Right cardiac atrium (tissue), 5 donors: Measurements from ENCODE around the gene FNBP1L. TPM values are rescaled to one million over a fixed set of nuclear protein-coding genes. Genes with fewer than 3 reads are reported as not detected.
A peak's percentile ranks its signal among the peaks of the same experiment; 100 is the strongest.
"Not testable (repeated sequence)": the region's sequence is repeated elsewhere in the genome, so short reads cannot be mapped to it uniquely, and the experiment has no call there.

Experiments
- ATAC-seq, 2 donors: fragments of 200-7000 bp; cut with Tn5 transposase; one replicate each; pipeline versions ENCODE4 v1.8.0 to v1.9.1; 2020; ENCODE audit warnings: moderate library complexity in 2 of 2, mild to moderate bottlenecking in 1 of 2
- DNase-seq, 3 donors: peaks; one replicate each; pipeline ENCODE4 v3.0.0-alpha.2; 2020
- H3K27ac ChIP-seq: one replicate; pipeline ENCODE4 v1.5.1; 2013; ENCODE audit warnings: mild to moderate bottlenecking, low read length, control low read depth, moderate library complexity
- H3K27me3 ChIP-seq: one replicate; pipeline ENCODE4 v1.6.1; 2013; ENCODE audit not compliant: control insufficient read depth, insufficient read depth
- H3K4me1 ChIP-seq: one replicate; pipeline ENCODE4 v1.6.1; 2013; ENCODE audit warnings: low read length; ENCODE audit not compliant: control insufficient read depth, insufficient read depth
- H3K4me3 ChIP-seq: one replicate; pipeline ENCODE4 v1.5.1; 2013; ENCODE audit warnings: low read length, control low read depth
- H3K9me3 ChIP-seq: one replicate; pipeline ENCODE4 v1.6.1; 2013; ENCODE audit warnings: low read length; ENCODE audit not compliant: control insufficient read depth
- WGBS: extraction: QIAGEN DNeasy Blood & Tissue Kit; methylation state at CpG from one replicate; pipeline ENCODE4 v1.1.7; 2013; 5-methylcytosine and 5-hydroxymethylcytosine counted together
- intact Hi-C, 4 donors: fragments of 100-400 bp; cut with DNase I; formaldehyde crosslinking; loops; one replicate each; pipeline versions ENCODE4 v1.11.0 to v1.14.0; 2022 to 2023
- polyA plus RNA-seq: library from polyadenylated mRNA; stranded (reverse); fragments of 200-250 nt; gene quantifications from one replicate; pipeline ENCODE4 v1.2.3, GENCODE V29; 2013
- total RNA-seq, 4 donors: library from RNA; stranded (reverse); fragmentation: NEBNext Ultra II Directional; extraction: Animal tissue kit (Norgen Biotek cat#: 25700); gene quantifications; one replicate each; pipeline ENCODE4 v1.2.1, GENCODE V29; 2021
- donor health status: healthy with polysubstance abuse.
- donor health status: DM: no; HTN: yes; CAD: no.
- donor health status: DM: no; HTN: no; CAD: no.
- donor health status: DM: no; HTN: yes; CAD: no; lungs with severe emphysema.
- donor health status: DM: yes; HTN: yes; CAD: no.

FNBP1L gene
- total and polyA plus RNA-seq, 5 donors = 13.1 to 21.8 (median 18.3) TPM

DNA sequence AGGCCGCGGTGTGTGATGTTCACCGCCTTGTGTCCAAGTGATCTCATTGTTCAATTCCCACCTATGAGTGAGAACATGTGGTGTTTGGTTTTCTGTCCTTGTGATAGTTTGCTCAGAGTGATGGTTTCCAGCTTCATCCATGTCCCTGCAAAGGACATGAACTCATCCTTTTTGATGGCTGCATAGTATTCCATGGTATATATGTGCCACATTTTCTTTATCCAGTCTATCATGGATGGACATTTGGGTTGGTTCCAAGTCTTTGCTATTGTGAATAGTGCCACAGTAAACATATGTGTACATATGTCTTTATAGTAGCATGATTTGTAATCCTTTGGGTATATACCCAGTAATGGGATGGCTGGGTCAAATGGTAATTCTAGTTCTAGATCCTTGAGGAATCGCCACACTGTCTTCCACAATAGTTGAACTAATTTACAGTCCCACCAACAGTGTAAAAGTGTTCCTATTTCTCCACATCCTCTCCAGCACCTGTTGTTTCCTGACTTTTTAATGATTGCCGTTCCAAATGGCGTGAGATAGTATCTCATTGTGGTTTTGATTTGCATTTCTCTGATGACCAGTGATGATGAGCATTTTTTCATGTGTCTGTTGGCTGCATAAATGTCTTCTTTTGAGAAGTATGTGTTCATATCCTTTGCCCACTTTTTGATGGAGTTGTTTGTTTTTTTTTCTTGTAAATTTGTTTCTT is 17.6 kb downstream of the FNBP1L start:
- H3K27me3 ChIP-seq, intact Hi-C loops, ATAC-seq, DNase-seq, H3K9me3 ChIP-seq, H3K4me1 ChIP-seq, H3K27ac ChIP-seq, H3K4me3 ChIP-seq: not testable (repeated sequence)
- 70% methylated on average over 6 of the region's 6 CpGs for WGBS

DNA sequence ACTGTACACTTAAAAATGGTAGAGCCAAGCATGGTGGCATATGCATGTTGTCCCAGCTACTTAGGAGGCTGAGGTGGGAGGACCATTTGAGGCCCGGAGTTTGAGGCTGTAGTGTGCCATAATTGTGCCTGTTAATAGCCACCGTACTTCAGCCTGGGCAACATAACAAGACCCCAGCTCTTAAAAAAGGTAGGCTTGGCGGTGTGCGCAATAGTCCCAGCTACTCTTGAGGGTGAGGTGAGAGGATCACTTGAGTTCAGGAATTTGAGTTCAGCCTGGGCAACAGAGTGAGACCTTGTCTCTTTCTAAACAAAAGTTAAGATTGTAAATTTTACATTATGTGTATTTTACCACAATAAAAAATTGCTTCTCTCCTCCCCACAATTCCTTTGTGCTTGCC is 19.7 kb downstream of the FNBP1L start:
- intact Hi-C loops = no loop called here
- H3K27me3 ChIP-seq = no peaks in the 10 kb centered on the region

GRCh38 chr1:93468662-93469061 is 20.7 kb downstream of the FNBP1L start:
- Histone ChIP-seq H3K4me1 (peaks cover 3% of the 10 kb centered on the region), H3K27me3 (no peaks in the 10 kb centered on the region), H3K4me3 (no peak overlapping the region), H3K9me3 (no peaks in the 10 kb centered on the region), H3K27ac (no peak overlapping the region)
- ATAC-seq = no peak
- 88% methylated on average over 3 of the region's 3 CpGs for WGBS
- no peak for DNase-seq
- intact Hi-C loops = no loop called here

More for the DNA sequence above, 19.7 kb downstream of the FNBP1L start:
- no peak for ATAC-seq
- no peak for DNase-seq
- 98% methylated on average over 4 of the region's 4 CpGs for WGBS
- no peak overlapping the region for H3K4me3 ChIP-seq
- H3K9me3 ChIP-seq = no peaks in the 10 kb centered on the region
- H3K27ac ChIP-seq = no peak overlapping the region
- H3K4me1 ChIP-seq = peaks cover 3% of the 10 kb centered on the region

GRCh38 chr1:93469223-93469622 is 21.3 kb downstream of the FNBP1L start:
- 98% methylated on average over 3 of the region's 3 CpGs for WGBS
- DNase-seq, ATAC-seq, H3K4me1 ChIP-seq, H3K27ac ChIP-seq, intact Hi-C loops, H3K27me3 ChIP-seq, H3K4me3 ChIP-seq, H3K9me3 ChIP-seq: not testable (repeated sequence)

DNA sequence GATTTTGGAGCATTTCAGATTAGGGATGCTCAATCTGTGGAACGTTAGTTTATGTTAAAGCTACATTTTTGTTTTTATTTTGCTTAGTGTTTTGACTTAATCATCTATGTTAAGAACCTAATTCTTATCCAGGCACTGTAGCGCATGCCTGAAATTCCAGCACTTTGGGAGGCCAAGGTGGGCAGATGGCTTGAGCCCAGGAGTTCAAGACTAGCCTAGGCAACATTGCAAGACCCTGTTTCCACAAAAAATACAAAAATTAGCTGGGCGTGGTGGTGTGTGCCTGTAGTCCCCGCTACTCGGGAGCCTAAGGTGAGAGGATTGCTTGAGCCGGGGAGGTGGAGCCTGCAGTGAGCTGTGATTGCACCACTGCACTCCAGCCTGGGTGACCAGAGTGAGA is 23.4 kb downstream of the FNBP1L start:
- DNase-seq (no peak), ATAC-seq (no peak)
- Histone ChIP-seq H3K9me3 (no peaks in the 10 kb centered on the region), H3K27me3 (no peaks in the 10 kb centered on the region), H3K27ac (no peak overlapping the region), H3K4me3 (no peak overlapping the region), H3K4me1 (peaks cover 3% of the 10 kb centered on the region)
- 87% methylated on average over 6 of the region's 6 CpGs for WGBS
- intact Hi-C loops = no loop called here

GRCh38 chr1:93471911-93472310 is 24.0 kb downstream of the FNBP1L start:
- intact Hi-C loops = no loop called here
- ATAC-seq = peak in 1 of 2 donors; percentile 37
- Histone ChIP-seq H3K4me1 (peaks cover 3% of the 10 kb centered on the region), H3K4me3 (no peak overlapping the region), H3K9me3 (no peaks in the 10 kb centered on the region), H3K27me3 (no peaks in the 10 kb centered on the region), H3K27ac (no peak overlapping the region)
- no peak for DNase-seq
- 39% methylated on average over 1 of the region's 1 CpG for WGBS

- H3K9me3 ChIP-seq = no peaks in the 10 kb centered on the region
- no peak overlapping the region for H3K4me3 ChIP-seq
- no peak overlapping the region for H3K27ac ChIP-seq
- ATAC-seq = no peak
- H3K27me3 ChIP-seq = no peaks in the 10 kb centered on the region
- WGBS = 42% methylated on average over 2 of the region's 2 CpGs
- H3K4me1 ChIP-seq = peaks cover 3% of the 10 kb centered on the region
- no peak for DNase-seq
- intact Hi-C loops = no loop called here
Observed at GRCh38 chr1:93474321-93474720, 26.4 kb downstream of the FNBP1L start.

DNA sequence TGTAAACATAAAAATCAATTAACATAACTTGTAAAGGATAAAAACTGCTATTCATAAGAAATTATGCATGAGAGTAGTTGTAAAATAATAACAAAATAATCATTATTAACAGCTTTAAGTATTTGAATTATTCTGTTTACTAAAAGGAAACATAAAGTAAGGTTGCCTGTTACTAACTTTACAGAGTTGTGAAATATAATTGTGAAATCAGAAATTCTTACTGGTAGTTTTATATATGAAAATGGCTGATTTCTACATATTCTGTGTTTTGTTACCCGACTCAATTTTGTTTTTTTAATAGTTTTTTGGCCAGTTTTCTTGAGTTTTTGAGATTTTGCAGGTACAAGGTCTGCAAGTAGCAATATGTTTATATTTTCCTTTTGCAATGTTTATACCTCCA is 27.8 kb downstream of the FNBP1L start:
- no peak for DNase-seq
- 84% methylated on average over 1 of the region's 1 CpG for WGBS
- Histone ChIP-seq H3K27me3 (no peaks in the 10 kb centered on the region), H3K4me3 (no peak overlapping the region), H3K4me1 (peaks cover 3% of the 10 kb centered on the region), H3K9me3 (no peaks in the 10 kb centered on the region), H3K27ac (no peak overlapping the region)
- intact Hi-C loops = no loop called here
- no peak for ATAC-seq

DNA sequence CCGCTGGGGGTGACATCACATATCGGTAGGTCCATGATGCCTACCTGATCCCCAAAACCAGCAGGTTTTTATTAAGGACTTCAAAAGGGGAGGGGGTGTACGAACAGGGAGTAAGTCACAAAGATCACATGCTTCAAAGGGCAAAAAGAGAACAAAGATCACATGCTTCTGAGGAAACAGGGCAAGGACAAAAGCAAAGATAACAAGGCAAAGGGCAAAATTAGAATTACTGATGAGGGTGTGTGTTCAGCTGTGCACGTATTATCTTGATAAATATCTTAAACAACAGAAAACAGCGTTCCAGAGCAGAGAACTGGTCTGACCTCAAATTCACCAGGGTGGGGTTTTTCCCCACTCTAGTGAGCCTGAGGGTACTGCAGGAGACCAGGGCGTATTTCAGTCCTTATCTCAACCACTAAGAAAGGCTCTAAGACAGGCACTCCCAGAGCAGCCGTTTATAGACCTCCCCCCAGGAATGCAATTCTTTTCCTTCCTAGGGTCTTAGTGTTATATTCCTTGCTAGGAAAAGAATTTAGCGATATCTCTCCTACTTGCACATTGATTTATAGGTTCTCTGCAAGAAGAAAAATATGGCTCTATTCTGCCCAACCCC is 31.3 kb downstream of the FNBP1L start:
- H3K9me3 ChIP-seq, H3K4me1 ChIP-seq, DNase-seq, ATAC-seq, H3K27me3 ChIP-seq, H3K27ac ChIP-seq, intact Hi-C loops, H3K4me3 ChIP-seq: not testable (repeated sequence)
- 94% methylated on average over 8 of the region's 8 CpGs for WGBS

DNA sequence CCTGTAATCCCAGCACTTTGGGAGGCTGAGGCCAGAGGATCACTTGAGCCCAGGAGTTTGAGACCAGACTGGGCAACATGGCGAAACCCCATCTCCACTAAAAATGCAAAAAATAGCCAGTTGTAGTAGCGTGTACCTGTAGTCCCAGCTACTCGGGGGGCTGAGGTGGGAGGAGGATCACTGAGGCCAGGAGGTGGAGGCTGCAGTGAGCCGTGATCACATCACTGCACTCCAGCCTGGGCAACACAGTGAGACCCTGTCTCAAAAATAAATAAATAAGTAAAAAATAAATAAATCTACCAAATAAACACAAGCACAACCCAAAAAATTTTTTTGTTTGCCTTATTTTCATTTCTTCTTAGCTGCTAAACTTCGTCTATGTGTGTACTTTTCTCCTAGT is 34.0 kb downstream of the FNBP1L start:
- DNase-seq, H3K4me3 ChIP-seq, H3K27ac ChIP-seq, H3K4me1 ChIP-seq, ATAC-seq, H3K27me3 ChIP-seq, H3K9me3 ChIP-seq, intact Hi-C loops: not testable (repeated sequence)
- 96% methylated on average over 5 of the region's 5 CpGs for WGBS

GRCh38 chr1:93483200-93483599 is 35.3 kb downstream of the FNBP1L start:
- Histone ChIP-seq H3K27me3 (no peaks in the 10 kb centered on the region), H3K4me1 (no peaks in the 10 kb centered on the region), H3K27ac (no peak overlapping the region), H3K9me3 (no peaks in the 10 kb centered on the region), H3K4me3 (no peak overlapping the region)
- intact Hi-C loops = no loop called here
- 85% methylated on average over 3 of the region's 3 CpGs for WGBS
- ATAC-seq (no peak), DNase-seq (no peak)
